Measurements from ENCODE around the gene CLMN. TPM values are rescaled to one million over a fixed set of nuclear protein-coding genes. Genes with fewer than 3 reads are reported as not detected.

CLMN gene
- polyA plus RNA-seq, 1 donor from 2014 or later: 0.57 TPM

DNA sequence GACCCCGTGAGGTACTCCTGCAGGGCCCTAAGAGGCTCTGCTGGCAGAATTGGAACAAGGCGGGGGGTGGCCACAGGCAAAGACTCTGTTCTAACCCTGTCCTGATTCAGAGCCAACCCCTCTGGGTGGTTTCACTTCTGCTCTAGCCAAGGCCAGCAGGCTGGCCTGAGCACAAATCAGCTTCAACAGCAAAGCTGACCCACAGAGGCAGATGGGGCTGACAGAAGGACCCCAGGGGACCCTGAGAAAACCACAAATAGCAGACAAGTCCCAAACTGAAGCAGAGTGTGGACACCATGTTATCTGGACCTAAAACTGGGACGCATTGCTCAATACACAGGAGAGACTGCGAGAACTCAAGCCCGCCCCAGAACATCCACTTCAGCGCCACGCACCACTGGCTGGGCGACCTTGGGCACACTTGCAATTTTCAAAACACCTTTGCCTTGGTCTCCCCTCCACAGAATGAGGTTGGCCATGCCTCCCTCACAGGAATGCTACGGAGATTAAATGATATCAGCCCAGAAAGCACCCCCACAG, 85.9 kb downstream of the CLMN start:
- Histone ChIP-seq H3F3A (ENCODE audit: insufficient read depth, low read length, poor library complexity, severe bottlenecking) (no peaks in the 10 kb centered on the region), H2AFZ (ENCODE audit: low read depth, low read length) (no peak overlapping the region), H3K4me2 (ENCODE audit: low read length) (no peak overlapping the region), H3K79me2 (replicated peaks; ENCODE audit: insufficient read depth, low read length) (no peaks in the 10 kb centered on the region), H3K9ac (ENCODE audit: low read length) (no peak overlapping the region), H3K27me3 (ENCODE audit: insufficient read depth, low read depth, low read length) (no peaks in the 10 kb centered on the region), H3K36me3 (ENCODE audit: insufficient read depth, low read length) (no peaks in the 10 kb centered on the region), H3K9me3 (ENCODE audit: low read length) (no peaks in the 10 kb centered on the region), H4K20me1 (ENCODE audit: insufficient read depth) (no peaks in the 10 kb centered on the region), H3K4me3 (ENCODE audit: low read length) (no peak overlapping the region), H3K27ac (ENCODE audit: low read length) (no peak overlapping the region), H3K9me2 (ENCODE audit: insufficient read depth, low read length) (no peaks in the 10 kb centered on the region)
- TF ChIP-seq MXI1 (conservative IDR thresholded peaks at IDR 0.05; ENCODE audit: poor library complexity, severe bottlenecking) (no peak), RAD21 (conservative IDR thresholded peaks at IDR 0.05) (no peak), POLR2AphosphoS5 (IDR thresholded peaks at IDR 0.05) (no peak), CTCF (IDR thresholded peaks at IDR 0.05; ENCODE audit: poor library complexity, severe bottlenecking) (no peak), EZH2 (IDR thresholded peaks at IDR 0.05; ENCODE audit: borderline replicate concordance, insufficient read depth, low read length, poor library complexity, severe bottlenecking) (no peak), TAF1 (IDR thresholded peaks at IDR 0.05; ENCODE audit: low read depth) (no peak), EP300 (conservative IDR thresholded peaks at IDR 0.05; ENCODE audit: poor library complexity, severe bottlenecking) (no peak)
- TF ChIP-seq, protein P1, sequence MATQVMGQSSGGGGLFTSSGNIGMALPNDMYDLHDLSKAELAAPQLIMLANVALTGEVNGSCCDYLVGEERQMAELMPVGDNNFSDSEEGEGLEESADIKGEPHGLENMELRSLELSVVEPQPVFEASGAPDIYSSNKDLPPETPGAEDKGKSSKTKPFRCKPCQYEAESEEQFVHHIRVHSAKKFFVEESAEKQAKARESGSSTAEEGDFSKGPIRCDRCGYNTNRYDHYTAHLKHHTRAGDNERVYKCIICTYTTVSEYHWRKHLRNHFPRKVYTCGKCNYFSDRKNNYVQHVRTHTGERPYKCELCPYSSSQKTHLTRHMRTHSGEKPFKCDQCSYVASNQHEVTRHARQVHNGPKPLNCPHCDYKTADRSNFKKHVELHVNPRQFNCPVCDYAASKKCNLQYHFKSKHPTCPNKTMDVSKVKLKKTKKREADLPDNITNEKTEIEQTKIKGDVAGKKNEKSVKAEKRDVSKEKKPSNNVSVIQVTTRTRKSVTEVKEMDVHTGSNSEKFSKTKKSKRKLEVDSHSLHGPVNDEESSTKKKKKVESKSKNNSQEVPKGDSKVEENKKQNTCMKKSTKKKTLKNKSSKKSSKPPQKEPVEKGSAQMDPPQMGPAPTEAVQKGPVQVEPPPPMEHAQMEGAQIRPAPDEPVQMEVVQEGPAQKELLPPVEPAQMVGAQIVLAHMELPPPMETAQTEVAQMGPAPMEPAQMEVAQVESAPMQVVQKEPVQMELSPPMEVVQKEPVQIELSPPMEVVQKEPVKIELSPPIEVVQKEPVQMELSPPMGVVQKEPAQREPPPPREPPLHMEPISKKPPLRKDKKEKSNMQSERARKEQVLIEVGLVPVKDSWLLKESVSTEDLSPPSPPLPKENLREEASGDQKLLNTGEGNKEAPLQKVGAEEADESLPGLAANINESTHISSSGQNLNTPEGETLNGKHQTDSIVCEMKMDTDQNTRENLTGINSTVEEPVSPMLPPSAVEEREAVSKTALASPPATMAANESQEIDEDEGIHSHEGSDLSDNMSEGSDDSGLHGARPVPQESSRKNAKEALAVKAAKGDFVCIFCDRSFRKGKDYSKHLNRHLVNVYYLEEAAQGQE (IDR thresholded peaks at IDR 0.05; ENCODE audit: borderline replicate concordance): no peak

DNA sequence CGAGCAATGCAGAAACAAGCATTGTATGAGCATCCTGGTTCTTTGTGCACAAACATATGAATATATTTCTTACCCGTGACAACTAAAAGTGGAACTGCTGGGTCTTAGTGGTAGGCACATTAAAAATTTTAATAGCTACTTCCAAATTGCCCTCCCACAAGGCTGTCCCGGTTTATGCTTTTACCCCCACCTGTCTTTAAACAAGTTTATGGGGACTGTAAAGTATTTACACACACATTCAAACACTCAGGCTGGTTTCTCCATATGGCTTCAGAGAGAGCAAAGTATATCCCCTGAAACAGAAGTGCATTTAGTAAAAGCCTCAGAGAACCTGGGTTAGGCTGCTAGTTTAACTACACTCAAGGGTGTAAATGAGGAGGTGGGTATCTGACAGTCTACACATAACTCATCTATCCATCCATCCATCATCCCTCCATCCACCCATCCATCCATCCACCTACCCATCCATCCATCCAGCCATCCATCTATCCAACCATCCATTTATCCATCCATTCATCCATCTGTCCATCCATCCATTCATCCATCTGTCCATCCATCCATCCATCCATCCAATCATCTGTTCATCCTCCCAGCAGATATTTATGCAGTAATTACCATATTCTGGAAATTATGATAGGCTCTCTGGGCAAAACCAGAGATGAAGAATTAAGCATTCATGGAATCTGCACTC, 86.7 kb downstream of the CLMN start:
- H3K27ac ChIP-seq (ENCODE audit: low read length): no peak overlapping the region
- no peak overlapping the region for H3K4me2 ChIP-seq (ENCODE audit: low read length)
- H3F3A ChIP-seq (ENCODE audit: insufficient read depth, low read length, poor library complexity, severe bottlenecking): no peaks in the 10 kb centered on the region

More for the DNA sequence above, 86.7 kb downstream of the CLMN start:
- Histone ChIP-seq H3K36me3 (ENCODE audit: insufficient read depth, low read length) (no peaks in the 10 kb centered on the region), H3K4me3 (ENCODE audit: low read length) (no peak overlapping the region), H3K79me2 (replicated peaks; ENCODE audit: insufficient read depth, low read length) (no peaks in the 10 kb centered on the region), H4K20me1 (ENCODE audit: insufficient read depth) (no peaks in the 10 kb centered on the region), H3K9me3 (ENCODE audit: low read length) (no peaks in the 10 kb centered on the region), H3K27me3 (ENCODE audit: insufficient read depth, low read depth, low read length) (no peaks in the 10 kb centered on the region), H3K9me2 (ENCODE audit: insufficient read depth, low read length) (no peaks in the 10 kb centered on the region), H3K9ac (ENCODE audit: low read length) (no peak overlapping the region), H2AFZ (ENCODE audit: low read depth, low read length) (no peak overlapping the region)
- TF ChIP-seq RAD21 (conservative IDR thresholded peaks at IDR 0.05) (no peak), POLR2AphosphoS5 (IDR thresholded peaks at IDR 0.05) (no peak)

All from neural cell (in vitro differentiated cells).